DND-41 (cell line): ENCODE measurements around the gene KCND3.

Experiments used
- CTCF ChIP-seq: IDR thresholded peaks from 2 replicates; pipeline ENCODE4 v1.5.1; 2012; ENCODE audit warnings: borderline replicate concordance, low read length, moderate library complexity, mild to moderate bottlenecking; ENCODE audit not compliant: poor library complexity, severe bottlenecking; ENCODE audit errors: extremely low read depth
- EZH2 ChIP-seq: IDR thresholded peaks from 3 replicates; pipeline ENCODE4 v1.6.1; 2012; ENCODE audit warnings: borderline replicate concordance, low read depth, mild to moderate bottlenecking, moderate library complexity, low read length, inconsistent platforms; ENCODE audit not compliant: severe bottlenecking

- TF ChIP-seq CTCF (no peak), EZH2 (no peak)
These were observed 102.7 kb downstream of the KCND3 start for GRCh38 chr1:111886741-111887140.
